Activated naive CD4-positive, alpha-beta T cell treated with anti-CD3 and anti-CD28 coated beads, Interleukin-2, amount 10 ng/mL, durations not matched to agents 7 days and 5 days (primary cell): ENCODE measurements around the gene UBE2QL1.

Experiments
- CTCF ChIA-PET: fragments of 350-600 bp; sonication (Branson Sonifier 250); formaldehyde crosslinking; loops from one replicate; lab custom pipeline; 2021; ENCODE audit warnings: antibody characterized with exemption; lab: Charles Lee
- DNase-seq: peaks from one replicate; pipeline ENCODE4 v3.0.0-alpha.2; 2020
- H3K27ac Mint-ChIP-seq: one replicate; pipeline ENCODE4 v1.8.0; 2021; ENCODE audit warnings: mild to moderate bottlenecking, moderate library complexity, mixed read lengths
- H3K27me3 Mint-ChIP-seq: one replicate; pipeline ENCODE4 v1.8.0; 2021; ENCODE audit warnings: mild to moderate bottlenecking, mixed read lengths
- H3K36me3 Mint-ChIP-seq: one replicate; pipeline ENCODE4 v1.8.0; 2021; ENCODE audit warnings: mixed read lengths
- H3K4me1 Mint-ChIP-seq: one replicate; pipeline ENCODE4 v1.8.0; 2021; ENCODE audit warnings: mixed read lengths
- H3K4me3 Mint-ChIP-seq: one replicate; pipeline ENCODE4 v1.8.0; 2021; ENCODE audit warnings: mild to moderate bottlenecking, moderate library complexity, mixed read lengths
- H3K9me3 Mint-ChIP-seq: one replicate; pipeline ENCODE4 v1.8.0; 2021; ENCODE audit warnings: mixed read lengths

UBE2QL1 gene

GRCh38 chr5:6439588-6440550 lies 8.8 kb upstream of the UBE2QL1 start:
- peaks cover 43% of the 10 kb centered on the region for H3K27me3 Mint-ChIP-seq
- H3K4me1 Mint-ChIP-seq = no peaks in the 10 kb centered on the region

GRCh38 chr5:6442333-6442732 lies 6.3 kb upstream of the UBE2QL1 start:
- Mint-ChIP-seq H3K4me3 (no peak overlapping the region), H3K9me3 (no peaks in the 10 kb centered on the region), H3K4me1 (no peaks in the 10 kb centered on the region), H3K36me3 (no peaks in the 10 kb centered on the region), H3K27ac (no peak overlapping the region), H3K27me3 (peaks cover 39% of the 10 kb centered on the region)
- DNase-seq = no peak
- CTCF ChIA-PET = interaction anchor here (1.0 kb wide), 1 partner anchor 24 kb away, joined by 3 read pairs; no protein-coding TSS in a partner anchor

More at GRCh38 chr5:6439588-6440550, 8.8 kb upstream of the UBE2QL1 start:
- no peak for DNase-seq
- no peak overlapping the region for H3K4me3 Mint-ChIP-seq
- CTCF ChIA-PET = no interaction called here
- H3K27ac Mint-ChIP-seq = no peak overlapping the region
- no peaks in the 10 kb centered on the region for H3K36me3 Mint-ChIP-seq
- no peaks in the 10 kb centered on the region for H3K9me3 Mint-ChIP-seq

GRCh38 chr5:6443326-6443725 lies 5.3 kb upstream of the UBE2QL1 start:
- H3K9me3 Mint-ChIP-seq = no peaks in the 10 kb centered on the region

GRCh38 chr5:6446042-6446441 lies 2.6 kb upstream of the UBE2QL1 start:
- CTCF ChIA-PET = interaction anchor here (0.7 to 0.8 kb wide), 2 partner anchors 128 to 279 kb away, joined by 3 read pairs; no protein-coding TSS in a partner anchor
- Mint-ChIP-seq H3K36me3 (no peaks in the 10 kb centered on the region), H3K4me1 (peaks cover 7% of the 10 kb centered on the region), H3K27me3 (peaks cover 20% of the 10 kb centered on the region), H3K27ac (no peak overlapping the region), H3K9me3 (no peaks in the 10 kb centered on the region), H3K4me3 (no peak overlapping the region)
- no peak for DNase-seq

More at GRCh38 chr5:6443326-6443725, 5.3 kb upstream of the UBE2QL1 start:
- no peaks in the 10 kb centered on the region for H3K36me3 Mint-ChIP-seq
- no peaks in the 10 kb centered on the region for H3K4me1 Mint-ChIP-seq
- DNase-seq = no peak
- no peak overlapping the region for H3K27ac Mint-ChIP-seq
- no peak overlapping the region for H3K4me3 Mint-ChIP-seq
- peaks cover 39% of the 10 kb centered on the region for H3K27me3 Mint-ChIP-seq
- CTCF ChIA-PET = interaction anchor here (1.0 kb wide), 1 partner anchor 25 kb away, joined by 3 read pairs; no protein-coding TSS in a partner anchor

- H3K27ac Mint-ChIP-seq = no peak overlapping the region
- peaks cover 20% of the 10 kb centered on the region for H3K27me3 Mint-ChIP-seq
- peaks cover 7% of the 10 kb centered on the region for H3K4me1 Mint-ChIP-seq
- H3K36me3 Mint-ChIP-seq = no peaks in the 10 kb centered on the region
- no peaks in the 10 kb centered on the region for H3K9me3 Mint-ChIP-seq
- CTCF ChIA-PET = interaction anchor here (0.8 kb wide), 1 partner anchor 280 kb away, joined by 3 read pairs; no protein-coding TSS in a partner anchor
- no peak for DNase-seq
- no peak overlapping the region for H3K4me3 Mint-ChIP-seq
Measured at GRCh38 chr5:6446626-6447309, 1.9 kb upstream of the UBE2QL1 start.

- no peak for DNase-seq
- no peaks in the 10 kb centered on the region for H3K36me3 Mint-ChIP-seq
- H3K27me3 Mint-ChIP-seq = peaks cover 21% of the 10 kb centered on the region
- H3K4me3 Mint-ChIP-seq = no peak overlapping the region
- no peak overlapping the region for H3K27ac Mint-ChIP-seq
- CTCF ChIA-PET = no interaction called here
- H3K4me1 Mint-ChIP-seq = peaks cover 7% of the 10 kb centered on the region
- no peaks in the 10 kb centered on the region for H3K9me3 Mint-ChIP-seq
Measured at GRCh38 chr5:6447384-6448140, 1.1 kb upstream of the UBE2QL1 start.

- Mint-ChIP-seq H3K4me3 (no peak overlapping the region), H3K36me3 (no peaks in the 10 kb centered on the region), H3K27me3 (peaks cover 21% of the 10 kb centered on the region), H3K9me3 (no peaks in the 10 kb centered on the region), H3K4me1 (peaks cover 7% of the 10 kb centered on the region), H3K27ac (no peak overlapping the region)
- CTCF ChIA-PET = no interaction called here
- DNase-seq = no peak
Measured at GRCh38 chr5:6448141-6448491, 543 bp upstream of the UBE2QL1 start.

- H3K36me3 Mint-ChIP-seq = no peaks in the 10 kb centered on the region
- H3K4me1 Mint-ChIP-seq = peaks cover 7% of the 10 kb centered on the region
- H3K27me3 Mint-ChIP-seq = peaks cover 25% of the 10 kb centered on the region
- H3K27ac Mint-ChIP-seq = no peak overlapping the region
- DNase-seq = no peak
- H3K9me3 Mint-ChIP-seq = no peaks in the 10 kb centered on the region
- peak overlapping the region; percentile 55 for H3K4me3 Mint-ChIP-seq
- CTCF ChIA-PET = interaction anchor here (1.1 kb wide), 1 partner anchor 14 kb away, joined by 3 read pairs; no protein-coding TSS in a partner anchor
Measured at GRCh38 chr5:6449465-6450158, 953 bp downstream of the UBE2QL1 start.

GRCh38 chr5:6450319-6450833 lies 1.7 kb downstream of the UBE2QL1 start:
- H3K27me3 Mint-ChIP-seq = peaks cover 27% of the 10 kb centered on the region
- peak overlapping the region; percentile 17 for H3K4me3 Mint-ChIP-seq

GRCh38 chr5:6452622-6453504 lies 4.2 kb downstream of the UBE2QL1 start:
- Mint-ChIP-seq H3K4me1 (peaks cover 7% of the 10 kb centered on the region), H3K36me3 (no peaks in the 10 kb centered on the region), H3K4me3 (no peak overlapping the region), H3K27ac (no peak overlapping the region), H3K27me3 (peaks cover 46% of the 10 kb centered on the region), H3K9me3 (no peaks in the 10 kb centered on the region)
- no peak for DNase-seq
- CTCF ChIA-PET = no interaction called here

More at GRCh38 chr5:6450319-6450833, 1.7 kb downstream of the UBE2QL1 start:
- H3K27ac Mint-ChIP-seq = no peak overlapping the region
- CTCF ChIA-PET = no interaction called here
- no peaks in the 10 kb centered on the region for H3K9me3 Mint-ChIP-seq
- H3K4me1 Mint-ChIP-seq = peaks cover 7% of the 10 kb centered on the region
- no peaks in the 10 kb centered on the region for H3K36me3 Mint-ChIP-seq
- no peak for DNase-seq

- Mint-ChIP-seq H3K4me1 (peaks cover 5% of the 10 kb centered on the region), H3K4me3 (no peak overlapping the region), H3K27ac (no peak overlapping the region), H3K9me3 (no peaks in the 10 kb centered on the region), H3K27me3 (peaks cover 46% of the 10 kb centered on the region), H3K36me3 (no peaks in the 10 kb centered on the region)
- no peak for DNase-seq
- CTCF ChIA-PET = no interaction called here
Measured at GRCh38 chr5:6453937-6454560, 5.4 kb downstream of the UBE2QL1 start.

GRCh38 chr5:6454628-6455053 lies 6.0 kb downstream of the UBE2QL1 start:
- peaks cover 46% of the 10 kb centered on the region for H3K27me3 Mint-ChIP-seq
- no peaks in the 10 kb centered on the region for H3K36me3 Mint-ChIP-seq
- no peaks in the 10 kb centered on the region for H3K9me3 Mint-ChIP-seq
- DNase-seq = no peak
- H3K4me3 Mint-ChIP-seq = no peak overlapping the region
- H3K27ac Mint-ChIP-seq = no peak overlapping the region
- CTCF ChIA-PET = no interaction called here
- peaks cover under 1% of the 10 kb centered on the region for H3K4me1 Mint-ChIP-seq
